Upper lobe of right lung (tissue), 1 donor: ENCODE results near the gene ZCCHC14. TPM values are rescaled to one million over a fixed set of nuclear protein-coding genes. Genes with fewer than 3 reads are reported as not detected.

Source experiments
- ATAC-seq: fragments of 200-7000 bp; cut with Tn5 transposase; one replicate; pipeline ENCODE4 v1.9.1; 2020; ENCODE audit warnings: mild to moderate bottlenecking, moderate library complexity
- DNase-seq: peaks from one replicate; pipeline ENCODE4 v3.0.0-alpha.2; 2020
- H3K27ac ChIP-seq: fragments of 200-600 bp; one replicate; pipeline ENCODE4 v1.8.0; 2022
- H3K27me3 ChIP-seq: fragments of 200-600 bp; one replicate; pipeline ENCODE4 v1.8.0; 2022; ENCODE audit warnings: mild to moderate bottlenecking
- H3K36me3 ChIP-seq: fragments of 200-600 bp; one replicate; pipeline ENCODE4 v1.8.0; 2022
- H3K4me1 ChIP-seq: fragments of 200-600 bp; one replicate; pipeline ENCODE4 v1.8.0; 2022
- H3K4me3 ChIP-seq: fragments of 200-600 bp; one replicate; pipeline ENCODE4 v1.8.0; 2022; ENCODE audit warnings: mild to moderate bottlenecking
- H3K9me3 ChIP-seq: fragments of 200-600 bp; one replicate; pipeline ENCODE4 v1.8.0; 2022
- CTCF ChIP-seq: fragments of 200-600 bp; IDR thresholded peaks from one replicate; pipeline ENCODE4 v1.8.0; 2022; ENCODE audit warnings: antibody characterized with exemption
- intact Hi-C: fragments of 100-400 bp; cut with DNase I; formaldehyde crosslinking; loops from one replicate; pipeline ENCODE4 v1.11.0; 2022
- total RNA-seq: library from RNA; stranded (reverse); fragmentation: NEBNext Ultra II Directional; extraction: Animal tissue kit (Norgen Biotek cat#: 25700); gene quantifications from one replicate; pipeline ENCODE4 v1.2.1, GENCODE V29; 2021
- donor health status: DM: no; HTN: yes; CAD: no; lungs with severe emphysema.

ZCCHC14 gene
- total RNA-seq, 1 donor from 2014 or later: 27.2 TPM

GRCh38 chr16:87417528-87417910 is 75.3 kb downstream of the ZCCHC14 start:
- no peaks in the 10 kb centered on the region for H3K4me1 ChIP-seq
- peaks cover 95% of the 10 kb centered on the region for H3K36me3 ChIP-seq
- ATAC-seq (peak; percentile 25), DNase-seq (no peak)
- TF ChIP-seq CTCF: no peak
- H3K4me3 ChIP-seq: no peak overlapping the region
- intact Hi-C loops: loop anchor here (10.0 kb wide), 1 partner anchor 217 kb away; no protein-coding TSS in a partner anchor
- no peaks in the 10 kb centered on the region for H3K27me3 ChIP-seq
- no peaks in the 10 kb centered on the region for H3K9me3 ChIP-seq
- H3K27ac ChIP-seq: no peak overlapping the region

- Histone ChIP-seq H3K9me3 (no peaks in the 10 kb centered on the region), H3K4me3 (no peak overlapping the region), H3K27ac (no peak overlapping the region), H3K36me3 (peaks cover 95% of the 10 kb centered on the region), H3K27me3 (no peaks in the 10 kb centered on the region), H3K4me1 (no peaks in the 10 kb centered on the region)
- peak; percentile 67 for TF ChIP-seq CTCF
- ATAC-seq (no peak), DNase-seq (no peak)
- intact Hi-C loops: loop anchor here (10.0 kb wide), 1 partner anchor 218 kb away; no protein-coding TSS in a partner anchor
These were observed 75.8 kb downstream of the ZCCHC14 start for GRCh38 chr16:87416826-87417527.

GRCh38 chr16:87415441-87415840 is 77.4 kb downstream of the ZCCHC14 start:
- intact Hi-C loops: loop anchor here (10.0 kb wide), 1 partner anchor 219 kb away; no protein-coding TSS in a partner anchor
- no peaks in the 10 kb centered on the region for H3K9me3 ChIP-seq
- no peak for TF ChIP-seq CTCF

GRCh38 chr16:87414251-87414680 is 78.6 kb downstream of the ZCCHC14 start:
- Histone ChIP-seq H3K4me3 (no peak overlapping the region), H3K36me3 (peaks cover 97% of the 10 kb centered on the region), H3K27me3 (no peaks in the 10 kb centered on the region), H3K4me1 (no peaks in the 10 kb centered on the region), H3K9me3 (no peaks in the 10 kb centered on the region), H3K27ac (no peak overlapping the region)
- intact Hi-C loops: loop anchor here (10.0 kb wide), 1 partner anchor 221 kb away; no protein-coding TSS in a partner anchor
- DNase-seq (no peak), ATAC-seq (no peak)
- TF ChIP-seq CTCF: no peak

More at GRCh38 chr16:87415441-87415840, 77.4 kb downstream of the ZCCHC14 start:
- peaks cover 95% of the 10 kb centered on the region for H3K36me3 ChIP-seq
- no peaks in the 10 kb centered on the region for H3K27me3 ChIP-seq
- no peak overlapping the region for H3K4me3 ChIP-seq
- DNase-seq: no peak
- no peak overlapping the region for H3K27ac ChIP-seq
- no peaks in the 10 kb centered on the region for H3K4me1 ChIP-seq
- ATAC-seq: no peak

GRCh38 chr16:87412996-87413421 is 79.8 kb downstream of the ZCCHC14 start:
- H3K36me3 ChIP-seq: peaks cover 94% of the 10 kb centered on the region
- H3K27me3 ChIP-seq: no peaks in the 10 kb centered on the region
- no peaks in the 10 kb centered on the region for H3K9me3 ChIP-seq
- intact Hi-C loops: loop anchor here (10.0 kb wide), 1 partner anchor 222 kb away; no protein-coding TSS in a partner anchor
- no peak for TF ChIP-seq CTCF
- no peaks in the 10 kb centered on the region for H3K4me1 ChIP-seq
- H3K4me3 ChIP-seq: no peak overlapping the region
- ATAC-seq: no peak
- DNase-seq: no peak
- H3K27ac ChIP-seq: no peak overlapping the region
